Upper lobe of left lung (tissue), 6 donors: ENCODE measurements around the gene SNRPA1. TPM values are rescaled to one million over a fixed set of nuclear protein-coding genes. Genes with fewer than 3 reads are reported as not detected.

ENCODE experiments used
- ATAC-seq, 2 donors: fragments of 200-7000 bp; cut with Tn5 transposase; one replicate each; pipeline ENCODE4 v1.9.1; 2022; ENCODE audit warnings: mild to moderate bottlenecking in 2 of 2, moderate library complexity in 2 of 2; ENCODE audit not compliant: low FRiP score in 2 of 2
- DNase-seq, 2 donors: peaks; one replicate each; pipeline ENCODE4 v3.0.0-alpha.2; 2019 to 2020
- H3K27ac ChIP-seq, 4 donors: fragments of 200-600 bp; sonication (generic); one replicate each; pipeline ENCODE4 v1.5.1; 2016 to 2019
- H3K27me3 ChIP-seq, 4 donors: fragments of 200-600 bp; sonication (generic); one replicate each; pipeline ENCODE4 v1.5.1; 2017 to 2019
- H3K36me3 ChIP-seq, 4 donors: fragments of 200-600 bp; sonication (generic); one replicate each; pipeline ENCODE4 v1.5.1; 2016 to 2019
- H3K4me1 ChIP-seq, 4 donors: fragments of 200-600 bp; sonication (generic); one replicate each; pipeline ENCODE4 v1.5.1; 2018 to 2019
- H3K4me3 ChIP-seq, 4 donors: fragments of 200-600 bp; sonication (generic); one replicate each; pipeline ENCODE4 v1.5.1; 2017 to 2019; ENCODE audit warnings: mild to moderate bottlenecking in 2 of 4, moderate library complexity in 1 of 4
- H3K9me3 ChIP-seq, 4 donors: fragments of 200-600 bp; sonication (generic); one replicate each; pipeline ENCODE4 v1.5.1; 2018 to 2019
- EP300 ChIP-seq, 4 donors: sonication (generic); formaldehyde crosslinking; IDR thresholded peaks; one replicate each; pipeline ENCODE4 v1.5.1; 2017; ENCODE audit warnings: antibody characterized with exemption in 4 of 4, control low read depth in 2 of 4
- POLR2A ChIP-seq, 4 donors: fragments of 450-650 bp; IDR thresholded peaks; one replicate each; pipeline ENCODE4 v1.5.1; 2016 to 2017; ENCODE audit warnings: antibody characterized with exemption in 4 of 4, mild to moderate bottlenecking in 2 of 4
- POLR2AphosphoS5 ChIP-seq, 2 donors: sonication (generic); formaldehyde crosslinking; IDR thresholded peaks; one replicate each; pipeline ENCODE4 v1.5.1; 2017; ENCODE audit warnings: antibody characterized with exemption in 2 of 2
- WGBS, 2 donors: methylation state at CpG; one replicate each; pipeline ENCODE4 v1.1.5; 2017 to 2018; 5-methylcytosine and 5-hydroxymethylcytosine counted together
- total RNA-seq, 6 donors: library from RNA; depleted of rRNA in 4 of 6; stranded (reverse); fragments of >200 nt in 4 of 6; gene quantifications; one replicate each; pipeline versions ENCODE4 v1.1.0 to v1.2.1, GENCODE V29; 2016 to 2021
- TF ChIP-seq, protein P1 (sequence below), 6 experiments: fragments of 450-650 bp in 4 of 6; fragments of 200-600 bp in 2 of 6; sonication (generic) in 2 of 6; IDR thresholded peaks; one replicate each; pipeline ENCODE4 v1.5.1; 2016 to 2019; ENCODE audit warnings: antibody characterized with exemption in 6 of 6
- donor health status: DM: no; HTN: no; CAD: no; lungs with moderate emphysema.
- donor health status: DM: no; HTN: yes; CAD: no; lungs with severe emphysema.

The SNRPA1 gene
- total RNA-seq, 6 donors from 2014 or later, result 32.1 to 53.4 (median 40.2) TPM

DNA sequence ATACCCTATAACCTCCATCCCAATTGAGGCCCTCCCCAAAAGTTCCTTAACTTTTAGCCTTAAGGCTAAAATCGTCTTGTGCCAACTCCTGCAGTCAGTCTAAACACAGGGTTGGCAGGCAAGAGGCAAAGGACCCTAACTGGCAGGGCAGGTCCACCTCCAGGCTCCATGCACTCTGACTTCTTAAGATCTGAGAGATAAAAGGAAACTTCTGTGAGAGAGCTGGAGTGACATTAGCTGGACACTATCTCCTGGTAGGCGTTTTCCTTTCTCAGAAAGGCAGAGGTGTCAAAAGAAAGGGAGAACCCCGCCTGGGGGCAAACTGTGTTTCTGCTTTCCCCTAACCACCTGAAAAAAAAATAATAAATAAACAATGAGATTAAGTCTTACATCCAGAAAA, 46.8 kb downstream of the SNRPA1 start:
- no peaks in the 10 kb centered on the region for H3K27me3 ChIP-seq
- H3K36me3 ChIP-seq, result no peaks in the 10 kb centered on the region
- H3K4me3 ChIP-seq, result peak overlapping the region in 1 of 4 donors; percentile 8
- no peak overlapping the region for H3K27ac ChIP-seq
- peaks cover 51 to 84% (median 58%) of the 10 kb centered on the region in 4 donors for H3K4me1 ChIP-seq
- DNase-seq, result no peak
- no peaks in the 10 kb centered on the region for H3K9me3 ChIP-seq
- no peak for TF ChIP-seq POLR2AphosphoS5 (IDR thresholded peaks at IDR 0.05)
- TF ChIP-seq, protein P1, sequence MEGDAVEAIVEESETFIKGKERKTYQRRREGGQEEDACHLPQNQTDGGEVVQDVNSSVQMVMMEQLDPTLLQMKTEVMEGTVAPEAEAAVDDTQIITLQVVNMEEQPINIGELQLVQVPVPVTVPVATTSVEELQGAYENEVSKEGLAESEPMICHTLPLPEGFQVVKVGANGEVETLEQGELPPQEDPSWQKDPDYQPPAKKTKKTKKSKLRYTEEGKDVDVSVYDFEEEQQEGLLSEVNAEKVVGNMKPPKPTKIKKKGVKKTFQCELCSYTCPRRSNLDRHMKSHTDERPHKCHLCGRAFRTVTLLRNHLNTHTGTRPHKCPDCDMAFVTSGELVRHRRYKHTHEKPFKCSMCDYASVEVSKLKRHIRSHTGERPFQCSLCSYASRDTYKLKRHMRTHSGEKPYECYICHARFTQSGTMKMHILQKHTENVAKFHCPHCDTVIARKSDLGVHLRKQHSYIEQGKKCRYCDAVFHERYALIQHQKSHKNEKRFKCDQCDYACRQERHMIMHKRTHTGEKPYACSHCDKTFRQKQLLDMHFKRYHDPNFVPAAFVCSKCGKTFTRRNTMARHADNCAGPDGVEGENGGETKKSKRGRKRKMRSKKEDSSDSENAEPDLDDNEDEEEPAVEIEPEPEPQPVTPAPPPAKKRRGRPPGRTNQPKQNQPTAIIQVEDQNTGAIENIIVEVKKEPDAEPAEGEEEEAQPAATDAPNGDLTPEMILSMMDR (IDR thresholded peaks at IDR 0.05), result no peak
- TF ChIP-seq EP300 (IDR thresholded peaks at IDR 0.05), result no peak
- TF ChIP-seq POLR2A (IDR thresholded peaks at IDR 0.05), result no peak
- no peak for ATAC-seq
- WGBS, 2 donors, result 59 to 69% methylated on average over 3 of the region's 3 CpGs

GRCh38 chr15:101246824-101247745, 48.0 kb downstream of the SNRPA1 start:
- Histone ChIP-seq H3K4me3 (no peak overlapping the region), H3K27ac (peak overlapping the region in 1 of 4 donors; percentile 48)
- ATAC-seq, result no peak

DNA sequence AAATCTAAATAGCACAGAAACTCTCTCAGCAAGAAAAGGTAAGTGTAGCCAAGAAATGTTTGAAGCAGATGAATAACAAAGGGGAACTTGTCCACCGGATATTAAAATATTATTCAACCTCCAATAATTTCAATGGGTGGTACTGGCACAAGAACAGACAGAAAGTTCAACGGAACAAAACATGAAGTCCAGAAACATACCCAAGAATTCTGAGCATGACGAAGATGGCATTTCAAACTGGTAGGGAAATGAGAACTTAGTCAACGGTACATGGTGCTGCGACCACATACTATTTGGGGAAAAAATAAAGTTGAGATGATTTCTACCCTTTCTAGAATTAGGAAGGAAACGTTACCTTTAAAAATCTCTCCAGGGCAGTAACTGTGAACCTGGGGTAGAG, 48.7 kb downstream of the SNRPA1 start:
- H3K4me1 ChIP-seq, result peaks cover 65 to 93% (median 71%) of the 10 kb centered on the region in 4 donors
- 51 to 56% methylated on average over 6 of the region's 6 CpGs for WGBS, 2 donors
- H3K27me3 ChIP-seq, result no peaks in the 10 kb centered on the region
- TF ChIP-seq EP300 (IDR thresholded peaks at IDR 0.05) (no peak), POLR2AphosphoS5 (IDR thresholded peaks at IDR 0.05) (no peak), POLR2A (IDR thresholded peaks at IDR 0.05) (no peak)
- TF ChIP-seq, protein P1 (IDR thresholded peaks at IDR 0.05), result no peak
- H3K4me3 ChIP-seq, result no peak overlapping the region
- H3K9me3 ChIP-seq, result no peaks in the 10 kb centered on the region
- H3K36me3 ChIP-seq, result no peaks in the 10 kb centered on the region
- DNase-seq (no peak), ATAC-seq (no peak)
- H3K27ac ChIP-seq, result peak overlapping the region in 1 of 4 donors; percentile 48

More at GRCh38 chr15:101246824-101247745, 48.0 kb downstream of the SNRPA1 start:
- WGBS, 2 donors, result 80 to 82% methylated on average over 10 of the region's 10 CpGs
- no peak for DNase-seq
- TF ChIP-seq, protein P1 (IDR thresholded peaks at IDR 0.05), result no peak
- TF ChIP-seq POLR2AphosphoS5 (IDR thresholded peaks at IDR 0.05) (no peak), POLR2A (IDR thresholded peaks at IDR 0.05) (no peak), EP300 (IDR thresholded peaks at IDR 0.05) (no peak)
- Histone ChIP-seq H3K4me1 (peaks cover 59 to 86% (median 65%) of the 10 kb centered on the region in 4 donors), H3K36me3 (no peaks in the 10 kb centered on the region), H3K9me3 (no peaks in the 10 kb centered on the region), H3K27me3 (no peaks in the 10 kb centered on the region)

GRCh38 chr15:101244889-101245668, 50.0 kb downstream of the SNRPA1 start:
- Histone ChIP-seq H3K9me3 (no peaks in the 10 kb centered on the region), H3K27ac (peak overlapping the region in 2 of 4 donors; percentile 77 to 81), H3K4me3 (no peak overlapping the region), H3K36me3 (no peaks in the 10 kb centered on the region), H3K4me1 (peaks cover 70 to 98% (median 79%) of the 10 kb centered on the region in 4 donors), H3K27me3 (no peaks in the 10 kb centered on the region)
- DNase-seq (no peak), ATAC-seq (no peak)
- WGBS, 2 donors, result 92 to 93% methylated on average over 14 of the region's 14 CpGs
- TF ChIP-seq POLR2A (IDR thresholded peaks at IDR 0.05) (no peak), POLR2AphosphoS5 (IDR thresholded peaks at IDR 0.05) (no peak), EP300 (IDR thresholded peaks at IDR 0.05) (no peak)
- TF ChIP-seq, protein P1 (IDR thresholded peaks at IDR 0.05), result no peak
